Measurements from ENCODE around the gene SIDT2.
"Not testable (repeated sequence)": the region's sequence is repeated elsewhere in the genome, so short reads cannot be mapped to it uniquely, and the experiment has no call there.

SIDT2 gene

GRCh38 chr11:117178210-117179034, at the start of gene SIDT2:
Gene SIDT2, plus strand, starts transcription at chr11:117178743. Its CDS starts 521 bp downstream, at chr11:117179264.
- DNase-seq (ENCODE audit: low read depth in 2 of 2, low spot score in 1 of 2), result peak; percentile 71 to 79

GRCh38 chr11:117130396-117130795, 48.1 kb upstream of the SIDT2 start:
- DNase-seq (ENCODE audit: low read depth in 2 of 2, low spot score in 1 of 2), result not testable (repeated sequence)

- no peak for DNase-seq (ENCODE audit: low read depth in 2 of 2, low spot score in 1 of 2)
Observed at GRCh38 chr11:117130879-117131278, 47.7 kb upstream of the SIDT2 start.

GRCh38 chr11:117134431-117134830, 44.1 kb upstream of the SIDT2 start:
- no peak for DNase-seq (ENCODE audit: low read depth in 2 of 2, low spot score in 1 of 2)

- not testable (repeated sequence) for DNase-seq (ENCODE audit: low read depth in 2 of 2, low spot score in 1 of 2)
Observed at GRCh38 chr11:117134979-117135378, 43.6 kb upstream of the SIDT2 start.

GRCh38 chr11:117137223-117138086, 41.1 kb upstream of the SIDT2 start:
- not testable (repeated sequence) for DNase-seq (ENCODE audit: low read depth in 2 of 2, low spot score in 1 of 2)

GRCh38 chr11:117143390-117143789, 35.2 kb upstream of the SIDT2 start:
- no peak for DNase-seq (ENCODE audit: low read depth in 2 of 2, low spot score in 1 of 2)

GRCh38 chr11:117143871-117144476, 34.6 kb upstream of the SIDT2 start, which contains the start of gene PAFAH1B2:
Gene PAFAH1B2, plus strand, starts transcription at chr11:117144287. Its CDS starts 8,161 bp downstream, at chr11:117152448.
- peak; percentile 87 to 89 for DNase-seq (ENCODE audit: low read depth in 2 of 2, low spot score in 1 of 2)

- peak in 1 of 2 donors; percentile 26 for DNase-seq (ENCODE audit: low read depth in 2 of 2, low spot score in 1 of 2)
Observed at GRCh38 chr11:117144477-117145392, 33.8 kb upstream of the SIDT2 start.

- DNase-seq (ENCODE audit: low read depth in 2 of 2, low spot score in 1 of 2), result no peak
Observed at GRCh38 chr11:117145393-117145761, 33.2 kb upstream of the SIDT2 start.

- no peak for DNase-seq (ENCODE audit: low read depth in 2 of 2, low spot score in 1 of 2)
Observed at GRCh38 chr11:117146521-117146920, 32.0 kb upstream of the SIDT2 start.

GRCh38 chr11:117152066-117152465, 26.5 kb upstream of the SIDT2 start:
- DNase-seq (ENCODE audit: low read depth in 2 of 2, low spot score in 1 of 2), result no peak

- DNase-seq (ENCODE audit: low read depth in 2 of 2, low spot score in 1 of 2), result no peak
Observed at GRCh38 chr11:117154468-117154867, 24.1 kb upstream of the SIDT2 start.

- no peak for DNase-seq (ENCODE audit: low read depth in 2 of 2, low spot score in 1 of 2)
Observed at GRCh38 chr11:117157507-117157906, 21.0 kb upstream of the SIDT2 start.

GRCh38 chr11:117159892-117160291, 18.7 kb upstream of the SIDT2 start:
- DNase-seq (ENCODE audit: low read depth in 2 of 2, low spot score in 1 of 2), result no peak

GRCh38 chr11:117160826-117161225, 17.7 kb upstream of the SIDT2 start:
- DNase-seq (ENCODE audit: low read depth in 2 of 2, low spot score in 1 of 2), result no peak

GRCh38 chr11:117166491-117166890, 12.1 kb upstream of the SIDT2 start:
- DNase-seq (ENCODE audit: low read depth in 2 of 2, low spot score in 1 of 2), result no peak

- DNase-seq (ENCODE audit: low read depth in 2 of 2, low spot score in 1 of 2), result no peak
Observed at GRCh38 chr11:117169736-117170135, 8.8 kb upstream of the SIDT2 start.

GRCh38 chr11:117170210-117170609, 8.3 kb upstream of the SIDT2 start:
- no peak for DNase-seq (ENCODE audit: low read depth in 2 of 2, low spot score in 1 of 2)

- DNase-seq (ENCODE audit: low read depth in 2 of 2, low spot score in 1 of 2), result no peak
Observed at GRCh38 chr11:117171007-117171403, 7.5 kb upstream of the SIDT2 start.
